GM12875 (cell line): ENCODE results near the gene SETD4.
"Not testable (repeated sequence)": the region's sequence is repeated elsewhere in the genome, so short reads cannot be mapped to it uniquely, and the experiment has no call there.

Experiments
- H3K4me3 ChIP-seq: one replicate; pipeline ENCODE4 v1.5.1; 2011; ENCODE audit warnings: low read depth, low read length, control low read depth
- TF ChIP-seq, protein P1 (sequence below): IDR thresholded peaks from 2 replicates; pipeline ENCODE4 v1.5.1; 2011; ENCODE audit warnings: low read depth, mild to moderate bottlenecking, control low read depth, inconsistent platforms, low read length, moderate library complexity, borderline replicate concordance; ENCODE audit not compliant: insufficient read depth

SETD4 gene

GRCh38 chr21:36076878-36077655 lies 16.7 kb upstream of the SETD4 start:
- TF ChIP-seq, protein P1, sequence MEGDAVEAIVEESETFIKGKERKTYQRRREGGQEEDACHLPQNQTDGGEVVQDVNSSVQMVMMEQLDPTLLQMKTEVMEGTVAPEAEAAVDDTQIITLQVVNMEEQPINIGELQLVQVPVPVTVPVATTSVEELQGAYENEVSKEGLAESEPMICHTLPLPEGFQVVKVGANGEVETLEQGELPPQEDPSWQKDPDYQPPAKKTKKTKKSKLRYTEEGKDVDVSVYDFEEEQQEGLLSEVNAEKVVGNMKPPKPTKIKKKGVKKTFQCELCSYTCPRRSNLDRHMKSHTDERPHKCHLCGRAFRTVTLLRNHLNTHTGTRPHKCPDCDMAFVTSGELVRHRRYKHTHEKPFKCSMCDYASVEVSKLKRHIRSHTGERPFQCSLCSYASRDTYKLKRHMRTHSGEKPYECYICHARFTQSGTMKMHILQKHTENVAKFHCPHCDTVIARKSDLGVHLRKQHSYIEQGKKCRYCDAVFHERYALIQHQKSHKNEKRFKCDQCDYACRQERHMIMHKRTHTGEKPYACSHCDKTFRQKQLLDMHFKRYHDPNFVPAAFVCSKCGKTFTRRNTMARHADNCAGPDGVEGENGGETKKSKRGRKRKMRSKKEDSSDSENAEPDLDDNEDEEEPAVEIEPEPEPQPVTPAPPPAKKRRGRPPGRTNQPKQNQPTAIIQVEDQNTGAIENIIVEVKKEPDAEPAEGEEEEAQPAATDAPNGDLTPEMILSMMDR: no peak
- H3K4me3 ChIP-seq: no peak overlapping the region

- TF ChIP-seq, protein P1: no peak
- H3K4me3 ChIP-seq: no peak overlapping the region
Measured at GRCh38 chr21:36075953-36076352, 15.6 kb upstream of the SETD4 start.

DNA sequence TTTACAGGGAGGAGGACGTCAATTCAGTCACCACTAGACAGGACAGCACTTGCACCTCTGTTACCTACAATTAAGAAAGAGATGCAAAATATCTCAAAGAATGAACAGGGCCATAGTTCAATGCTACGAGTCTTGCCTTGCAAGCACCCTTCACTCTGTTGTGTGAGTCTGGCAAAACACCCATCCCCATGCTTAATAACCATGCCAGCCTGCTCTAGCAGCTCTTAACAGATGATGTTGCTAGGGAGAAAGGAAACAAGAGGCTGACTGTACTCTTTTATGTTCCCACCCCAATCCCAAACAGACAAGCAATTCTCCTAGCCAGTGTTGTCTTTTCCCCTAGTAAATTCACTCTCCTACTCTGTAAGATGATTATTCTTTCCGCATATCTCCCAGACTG lies 14.8 kb upstream of the SETD4 start:
- TF ChIP-seq, protein P1: no peak
- no peak overlapping the region for H3K4me3 ChIP-seq

DNA sequence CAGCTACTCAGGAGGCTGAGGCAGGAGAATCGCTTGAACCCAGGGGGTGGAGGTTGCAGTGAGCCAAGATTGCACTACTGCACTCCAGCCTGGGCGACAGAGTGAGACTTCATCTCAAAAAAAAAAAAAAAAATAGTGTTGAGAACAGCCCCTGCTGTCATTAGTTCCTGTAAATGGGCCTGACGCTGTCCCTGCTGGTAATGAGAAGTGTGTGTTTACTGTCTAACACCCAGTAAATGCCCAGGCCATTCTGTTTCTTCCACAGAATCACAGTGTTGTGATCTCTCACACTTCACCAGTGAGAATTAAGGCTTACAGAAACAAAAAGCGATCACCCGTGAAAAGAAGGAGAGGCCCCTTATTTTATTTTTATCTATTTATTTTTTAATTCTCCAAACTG lies 13.6 kb upstream of the SETD4 start:
- not testable (repeated sequence) for H3K4me3 ChIP-seq

DNA sequence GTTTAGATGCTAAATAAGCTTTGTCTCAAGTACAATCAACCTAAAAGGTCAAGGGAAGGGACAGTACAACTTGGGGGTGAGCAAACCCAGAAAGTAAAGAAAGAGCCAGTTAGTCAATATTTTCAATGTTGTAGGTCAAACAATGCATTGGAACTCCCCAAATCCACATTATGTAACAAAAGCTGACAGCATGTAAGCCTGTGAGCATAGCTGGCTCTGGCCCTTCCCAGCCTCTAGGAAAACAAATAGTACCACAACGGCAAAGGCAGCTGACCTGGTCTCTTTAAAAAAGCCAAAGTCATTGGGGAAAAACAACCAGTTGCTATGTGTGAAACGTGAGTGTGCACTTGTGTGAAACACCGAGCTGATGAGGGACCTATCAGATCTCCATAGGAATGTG lies 12.9 kb upstream of the SETD4 start:
- H3K4me3 ChIP-seq: no peak overlapping the region
- TF ChIP-seq, protein P1: no peak

- TF ChIP-seq, protein P1: no peak
- no peak overlapping the region for H3K4me3 ChIP-seq
Measured at GRCh38 chr21:36072453-36073162, 12.3 kb upstream of the SETD4 start.

GRCh38 chr21:36070999-36071398 lies 10.7 kb upstream of the SETD4 start:
- no peak overlapping the region for H3K4me3 ChIP-seq
- TF ChIP-seq, protein P1: no peak
